Neural progenitor cell (in vitro differentiated cells): ENCODE results near the gene ATAD2B. TPM values are rescaled to one million over a fixed set of nuclear protein-coding genes. Genes with fewer than 3 reads are reported as not detected.

Experiments used
- DNase-seq: peaks from one replicate; pipeline ENCODE4 v3.0.0-alpha.2; 2016; ENCODE audit warnings: low spot score
- H2AFZ ChIP-seq: fragments of 200-600 bp; sonication (generic); replicated peaks from 2 replicates; pipeline ENCODE4 v1.6.1; 2016; ENCODE audit warnings: antibody characterized with exemption
- H3F3A ChIP-seq: fragments of 200-600 bp; sonication (generic); 2 replicates; pipeline ENCODE4 v1.6.1; 2016; ENCODE audit warnings: antibody characterized with exemption, low read depth
- H3K27ac ChIP-seq: fragments of 200-600 bp; sonication (generic); 2 replicates; pipeline ENCODE4 v1.5.1; 2016; ENCODE audit warnings: mild to moderate bottlenecking
- H3K27me3 ChIP-seq: fragments of 200-600 bp; sonication (generic); 2 replicates; pipeline ENCODE4 v1.6.1; 2016; ENCODE audit warnings: mild to moderate bottlenecking, moderate library complexity
- H3K36me3 ChIP-seq: fragments of 200-600 bp; sonication (generic); 2 replicates; pipeline ENCODE4 v1.5.1; 2016
- H3K4me1 ChIP-seq: fragments of 200-600 bp; sonication (generic); 2 replicates; pipeline ENCODE4 v1.6.1; 2016; ENCODE audit warnings: mixed run types
- H3K4me2 ChIP-seq: fragments of 200-600 bp; sonication (generic); 2 replicates; pipeline ENCODE4 v1.6.1; 2016
- H3K4me3 ChIP-seq: fragments of 200-600 bp; sonication (generic); 2 replicates; pipeline ENCODE4 v1.5.1; 2016
- H3K79me2 ChIP-seq: fragments of 200-600 bp; sonication (generic); 2 replicates; pipeline ENCODE4 v1.6.1; 2016; ENCODE audit warnings: low read depth
- H3K9ac ChIP-seq: fragments of 200-600 bp; sonication (generic); 2 replicates; pipeline ENCODE4 v1.6.1; 2016
- H3K9me3 ChIP-seq: fragments of 200-600 bp; sonication (generic); 2 replicates; pipeline ENCODE4 v1.5.1; 2016; ENCODE audit warnings: low read depth
- H4K20me1 ChIP-seq: fragments of 200-600 bp; sonication (generic); 2 replicates; pipeline ENCODE4 v1.6.1; 2016; ENCODE audit warnings: low read depth
- H3K27ac Mint-ChIP-seq: 3 replicates; pipeline ENCODE4 v1.8.0; 2021; ENCODE audit warnings: mixed read lengths
- H3K27me3 Mint-ChIP-seq: 2 replicates; pipeline ENCODE4 v1.8.0; 2022; ENCODE audit warnings: low read depth, mild to moderate bottlenecking, inconsistent platforms, moderate library complexity, mixed read lengths; ENCODE audit not compliant: insufficient read depth
- H3K36me3 Mint-ChIP-seq: 3 replicates; pipeline ENCODE4 v1.8.0; 2021; ENCODE audit warnings: mixed read lengths
- H3K4me1 Mint-ChIP-seq: 3 replicates; pipeline ENCODE4 v1.8.0; 2021; ENCODE audit warnings: mixed read lengths
- H3K4me3 Mint-ChIP-seq: 3 replicates; pipeline ENCODE4 v1.8.0; 2021; ENCODE audit warnings: mild to moderate bottlenecking, moderate library complexity, mixed read lengths
- H3K9me3 Mint-ChIP-seq: 3 replicates; pipeline ENCODE4 v1.8.0; 2020; ENCODE audit warnings: mixed read lengths
- EZH2 ChIP-seq: fragments of 200-600 bp; sonication (generic); IDR thresholded peaks from 2 replicates; pipeline ENCODE4 v1.6.1; 2017; ENCODE audit warnings: antibody characterized with exemption, mild to moderate bottlenecking, moderate library complexity
- EZH2phosphoT487 ChIP-seq: fragments of 200-600 bp; sonication (generic); IDR thresholded peaks from 2 replicates; pipeline ENCODE4 v1.6.1; 2017; ENCODE audit warnings: antibody characterized with exemption
- total RNA-seq: library from RNA; depleted of rRNA; stranded (reverse); fragments of >200 nt; gene quantifications from 2 replicates; pipeline ENCODE4 v1.2.3, GENCODE V29; 2015; ENCODE audit warnings: low replicate concordance
- TF ChIP-seq, protein P1 (sequence below): fragments of 200-600 bp; sonication (generic); IDR thresholded peaks from 2 replicates; pipeline ENCODE4 v1.5.1; 2017; ENCODE audit warnings: antibody characterized with exemption, mild to moderate bottlenecking

The ATAD2B gene
- total RNA-seq, 1 donor from 2014 or later = 38.7 TPM

GRCh38 chr2:23708771-23709170, 218.2 kb downstream of the ATAD2B start:
- peaks cover 7% of the 10 kb centered on the region for H4K20me1 ChIP-seq
- H3K9me3 ChIP-seq = no peaks in the 10 kb centered on the region
- no peaks in the 10 kb centered on the region for H3K79me2 ChIP-seq
- no peak overlapping the region for H3K27ac ChIP-seq
- no peaks in the 10 kb centered on the region for H3K27me3 ChIP-seq
- no peak for TF ChIP-seq EZH2phosphoT487
- no peak for TF ChIP-seq EZH2
- TF ChIP-seq, protein P1, sequence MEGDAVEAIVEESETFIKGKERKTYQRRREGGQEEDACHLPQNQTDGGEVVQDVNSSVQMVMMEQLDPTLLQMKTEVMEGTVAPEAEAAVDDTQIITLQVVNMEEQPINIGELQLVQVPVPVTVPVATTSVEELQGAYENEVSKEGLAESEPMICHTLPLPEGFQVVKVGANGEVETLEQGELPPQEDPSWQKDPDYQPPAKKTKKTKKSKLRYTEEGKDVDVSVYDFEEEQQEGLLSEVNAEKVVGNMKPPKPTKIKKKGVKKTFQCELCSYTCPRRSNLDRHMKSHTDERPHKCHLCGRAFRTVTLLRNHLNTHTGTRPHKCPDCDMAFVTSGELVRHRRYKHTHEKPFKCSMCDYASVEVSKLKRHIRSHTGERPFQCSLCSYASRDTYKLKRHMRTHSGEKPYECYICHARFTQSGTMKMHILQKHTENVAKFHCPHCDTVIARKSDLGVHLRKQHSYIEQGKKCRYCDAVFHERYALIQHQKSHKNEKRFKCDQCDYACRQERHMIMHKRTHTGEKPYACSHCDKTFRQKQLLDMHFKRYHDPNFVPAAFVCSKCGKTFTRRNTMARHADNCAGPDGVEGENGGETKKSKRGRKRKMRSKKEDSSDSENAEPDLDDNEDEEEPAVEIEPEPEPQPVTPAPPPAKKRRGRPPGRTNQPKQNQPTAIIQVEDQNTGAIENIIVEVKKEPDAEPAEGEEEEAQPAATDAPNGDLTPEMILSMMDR = no peak
- no peaks in the 10 kb centered on the region for H3K36me3 ChIP-seq
- H3K36me3 Mint-ChIP-seq = peaks cover 29% of the 10 kb centered on the region
- H3K4me3 ChIP-seq = no peak overlapping the region
- H3K9me3 Mint-ChIP-seq = peaks cover 4% of the 10 kb centered on the region
- H3K4me3 Mint-ChIP-seq = no peak overlapping the region
- peaks cover 4% of the 10 kb centered on the region for H3K27me3 Mint-ChIP-seq
- H3K4me1 ChIP-seq = peaks cover 26% of the 10 kb centered on the region
- peaks cover 28% of the 10 kb centered on the region for H3K4me1 Mint-ChIP-seq
- no peak for DNase-seq
- H3K9ac ChIP-seq = no peak overlapping the region
- H2AFZ ChIP-seq = no peak overlapping the region
- peaks cover 26% of the 10 kb centered on the region for H3F3A ChIP-seq
- H3K27ac Mint-ChIP-seq = no peak overlapping the region
- H3K4me2 ChIP-seq = no peak overlapping the region

DNA sequence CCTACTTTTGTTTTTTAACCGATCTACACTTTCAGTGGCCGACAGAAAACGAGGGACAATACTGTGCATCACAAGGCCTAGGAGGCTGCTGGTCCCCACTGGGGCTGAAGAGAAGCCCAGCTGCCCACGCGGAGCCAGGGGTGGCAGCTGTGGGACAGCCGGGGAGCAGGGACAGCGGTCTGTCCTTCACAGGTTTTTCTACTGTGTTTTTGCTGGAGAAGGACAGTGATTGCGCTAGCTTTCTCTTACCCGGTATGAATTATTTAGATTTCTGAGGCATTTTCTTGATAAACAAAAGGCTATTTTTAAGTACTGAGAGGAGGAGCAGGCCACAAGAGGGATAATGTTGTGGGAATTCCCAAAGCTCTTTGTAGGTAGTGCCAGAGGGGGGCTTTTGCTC, 219.8 kb downstream of the ATAD2B start:
- H3K4me3 ChIP-seq = no peak overlapping the region
- H3K79me2 ChIP-seq = no peaks in the 10 kb centered on the region
- Mint-ChIP-seq H3K27me3 (peaks cover 8% of the 10 kb centered on the region), H3K36me3 (peaks cover 32% of the 10 kb centered on the region), H3K9me3 (peaks cover 4% of the 10 kb centered on the region), H3K4me3 (no peak overlapping the region), H3K4me1 (peaks cover 11% of the 10 kb centered on the region), H3K27ac (peak overlapping the region; percentile 66)
- peaks cover 11% of the 10 kb centered on the region for H3F3A ChIP-seq
- no peak for DNase-seq
- H3K9ac ChIP-seq = no peak overlapping the region
- no peaks in the 10 kb centered on the region for H3K9me3 ChIP-seq
- H3K27me3 ChIP-seq = no peaks in the 10 kb centered on the region
- H3K4me1 ChIP-seq = peaks cover 14% of the 10 kb centered on the region
- no peaks in the 10 kb centered on the region for H3K36me3 ChIP-seq
- TF ChIP-seq EZH2phosphoT487 = no peak
- TF ChIP-seq, protein P1 = no peak
- no peak for TF ChIP-seq EZH2
- peaks cover 5% of the 10 kb centered on the region for H4K20me1 ChIP-seq
- H2AFZ ChIP-seq = no peak overlapping the region
- no peak overlapping the region for H3K27ac ChIP-seq
- no peak overlapping the region for H3K4me2 ChIP-seq

DNA sequence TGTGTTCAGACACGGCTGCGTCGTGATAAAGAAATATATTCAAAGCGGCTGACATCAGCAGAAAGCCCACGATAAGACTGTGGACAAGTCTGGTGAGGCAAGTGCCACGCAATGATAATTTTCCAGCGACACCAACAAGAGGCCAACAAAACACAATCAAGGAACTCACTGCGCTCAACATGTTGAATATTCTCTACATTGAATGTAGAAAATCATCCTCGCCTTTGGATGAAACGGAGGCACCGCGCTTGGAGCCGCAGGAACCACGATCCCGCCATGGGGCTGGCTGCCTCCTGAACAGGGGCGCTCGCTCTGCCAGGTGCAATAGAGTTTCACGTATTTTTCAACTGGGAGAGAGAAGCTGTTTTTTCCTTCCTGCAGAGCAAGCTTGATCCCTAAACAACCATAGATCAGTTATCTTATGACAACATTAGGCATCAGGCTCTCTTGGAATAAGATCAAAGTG, 220.3 kb downstream of the ATAD2B start:
- TF ChIP-seq EZH2phosphoT487 = no peak
- TF ChIP-seq EZH2 = no peak
- TF ChIP-seq, protein P1 = no peak
- Mint-ChIP-seq H3K9me3 (peaks cover 2% of the 10 kb centered on the region), H3K4me3 (no peak overlapping the region), H3K27me3 (peaks cover 8% of the 10 kb centered on the region), H3K4me1 (peaks cover 6% of the 10 kb centered on the region), H3K27ac (peak overlapping the region; percentile 66), H3K36me3 (peaks cover 29% of the 10 kb centered on the region)
- no peak overlapping the region for H3K4me3 ChIP-seq
- H3K9me3 ChIP-seq = no peaks in the 10 kb centered on the region
- H3K4me1 ChIP-seq = peaks cover 10% of the 10 kb centered on the region
- H3K79me2 ChIP-seq = no peaks in the 10 kb centered on the region
- H3K27me3 ChIP-seq = no peaks in the 10 kb centered on the region
- H3K27ac ChIP-seq = no peak overlapping the region
- peaks cover under 1% of the 10 kb centered on the region for H4K20me1 ChIP-seq
- H2AFZ ChIP-seq = no peak overlapping the region
- H3K4me2 ChIP-seq = no peak overlapping the region
- no peaks in the 10 kb centered on the region for H3K36me3 ChIP-seq
- H3K9ac ChIP-seq = no peak overlapping the region
- peaks cover 6% of the 10 kb centered on the region for H3F3A ChIP-seq
- DNase-seq = no peak
